ENCODE measurements around the gene RND1. TPM values are rescaled to one million over a fixed set of nuclear protein-coding genes. Genes with fewer than 3 reads are reported as not detected.

Gene RND1
- total RNA-seq, 3 donors from 2014 or later = 1.1 to 3.5 (median 2.4) TPM

- no peak for DNase-seq
- Histone ChIP-seq H3K4me3 (no peak overlapping the region), H3K36me3 (ENCODE audit: low read depth) (no peaks in the 10 kb centered on the region), H3K9me3 (no peaks in the 10 kb centered on the region), H3K4me1 (ENCODE audit: low read depth) (no peaks in the 10 kb centered on the region)
- no peak for ATAC-seq
- intact Hi-C loops (cut with DNase I, micrococcal nuclease) = no loop called here
- no peak for TF ChIP-seq CTCF (IDR thresholded peaks at IDR 0.05)
Observed at GRCh38 chr12:48901278-48901677, 35.6 kb upstream of the RND1 start.

GRCh38 chr12:48899651-48900050 lies 34.0 kb upstream of the RND1 start:
- Histone ChIP-seq H3K4me1 (ENCODE audit: low read depth) (no peaks in the 10 kb centered on the region), H3K9me3 (no peaks in the 10 kb centered on the region), H3K4me3 (no peak overlapping the region), H3K36me3 (ENCODE audit: low read depth) (no peaks in the 10 kb centered on the region)
- intact Hi-C loops (cut with DNase I, micrococcal nuclease) = no loop called here
- DNase-seq (no peak), ATAC-seq (no peak)
- TF ChIP-seq CTCF (IDR thresholded peaks at IDR 0.05) = no peak

GRCh38 chr12:48894271-48894670 lies 28.6 kb upstream of the RND1 start:
- Histone ChIP-seq H3K4me1 (ENCODE audit: low read depth) (no peaks in the 10 kb centered on the region), H3K4me3 (no peak overlapping the region), H3K36me3 (ENCODE audit: low read depth) (no peaks in the 10 kb centered on the region), H3K9me3 (no peaks in the 10 kb centered on the region)
- TF ChIP-seq CTCF (IDR thresholded peaks at IDR 0.05) = no peak
- DNase-seq = no peak
- ATAC-seq = no peak
- intact Hi-C loops (cut with DNase I, micrococcal nuclease) = loop anchor here (5.0 kb wide), 2 partner anchors 37 to 42 kb away; partner anchors contain the start of gene DDX23 (in 1 of the 2)

- intact Hi-C loops (cut with DNase I, micrococcal nuclease) = loop anchor here (5.0 kb wide), 2 partner anchors 34 to 39 kb away; partner anchors contain the start of gene DDX23 (in 1 of the 2)
- no peak overlapping the region for H3K4me3 ChIP-seq
- peak; percentile 72 to 89 (median 88) for DNase-seq
- peak; percentile 92 for TF ChIP-seq CTCF (IDR thresholded peaks at IDR 0.05)
- no peaks in the 10 kb centered on the region for H3K4me1 ChIP-seq (ENCODE audit: low read depth)
- ATAC-seq = peak; percentile 99
- no peaks in the 10 kb centered on the region for H3K36me3 ChIP-seq (ENCODE audit: low read depth)
- no peaks in the 10 kb centered on the region for H3K9me3 ChIP-seq
Observed at GRCh38 chr12:48890657-48891418, 25.2 kb upstream of the RND1 start.

- DNase-seq (no peak), ATAC-seq (no peak)
- H3K9me3 ChIP-seq = no peaks in the 10 kb centered on the region
- H3K36me3 ChIP-seq (ENCODE audit: low read depth) = no peaks in the 10 kb centered on the region
- no peaks in the 10 kb centered on the region for H3K4me1 ChIP-seq (ENCODE audit: low read depth)
- no peak overlapping the region for H3K4me3 ChIP-seq
- intact Hi-C loops (cut with DNase I, micrococcal nuclease) = loop anchor here (5.0 kb wide), 2 partner anchors 32 to 37 kb away; partner anchors contain the start of gene DDX23 (in 1 of the 2)
- TF ChIP-seq CTCF (IDR thresholded peaks at IDR 0.05) = no peak
Observed at GRCh38 chr12:48889679-48890078, 24.0 kb upstream of the RND1 start.

All from mucosa of descending colon (tissue), 3 donors.